WERI-Rb-1 (cell line): ENCODE measurements around the gene SERPINA5.

Experiments
- DNase-seq: peaks from one replicate; pipeline ENCODE4 v3.0.0-alpha.2; 2020
- H3K27ac ChIP-seq: fragments of 250-450 bp; sonication (Bioruptor Pico); 2 replicates; pipeline ENCODE4 v1.5.1; 2020; ENCODE audit warnings: mild to moderate bottlenecking, moderate library complexity
- H3K27me3 ChIP-seq: fragments of 250-450 bp; sonication (Bioruptor Pico); 2 replicates; pipeline ENCODE4 v1.5.1; 2021; ENCODE audit warnings: mild to moderate bottlenecking, low read depth, moderate library complexity; ENCODE audit not compliant: insufficient read depth, severe bottlenecking
- H3K36me3 ChIP-seq: fragments of 250-450 bp; sonication (Bioruptor Pico); 2 replicates; pipeline ENCODE4 v1.5.1; 2020; ENCODE audit warnings: mild to moderate bottlenecking, moderate library complexity
- H3K4me3 ChIP-seq: 2 replicates; pipeline ENCODE4 v1.5.1; 2011; ENCODE audit warnings: low read depth, mild to moderate bottlenecking, control low read depth, low read length
- H3K9me3 ChIP-seq: fragments of 250-450 bp; sonication (Bioruptor Pico); 2 replicates; pipeline ENCODE4 v1.5.1; 2021; ENCODE audit warnings: mild to moderate bottlenecking, moderate library complexity; ENCODE audit not compliant: severe bottlenecking
- TF ChIP-seq, protein P1 (sequence below): IDR thresholded peaks from 2 replicates; pipeline ENCODE4 v1.5.1; 2011; ENCODE audit warnings: low read depth, mild to moderate bottlenecking, control low read depth, inconsistent platforms, low read length

Gene SERPINA5

DNA sequence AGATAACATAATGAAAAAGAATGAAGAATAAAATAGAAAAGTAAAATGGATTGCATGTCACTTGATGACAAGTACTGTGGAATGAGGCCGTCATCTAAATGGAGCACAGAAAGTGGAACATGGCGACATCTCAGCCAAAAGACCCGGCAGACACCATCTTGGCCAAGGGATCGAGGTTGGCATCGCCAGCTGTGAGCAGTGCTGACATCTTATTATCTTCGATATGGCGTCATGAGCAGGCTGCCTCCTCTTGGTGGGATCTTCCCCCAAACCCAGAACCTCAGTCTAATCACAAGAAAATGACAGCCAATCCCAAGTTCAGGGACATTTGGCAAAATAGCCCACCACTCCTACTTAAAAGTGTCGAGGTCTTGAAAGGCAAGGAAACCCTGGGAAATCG is 15.1 kb downstream of the SERPINA5 start:
- TF ChIP-seq, protein P1, sequence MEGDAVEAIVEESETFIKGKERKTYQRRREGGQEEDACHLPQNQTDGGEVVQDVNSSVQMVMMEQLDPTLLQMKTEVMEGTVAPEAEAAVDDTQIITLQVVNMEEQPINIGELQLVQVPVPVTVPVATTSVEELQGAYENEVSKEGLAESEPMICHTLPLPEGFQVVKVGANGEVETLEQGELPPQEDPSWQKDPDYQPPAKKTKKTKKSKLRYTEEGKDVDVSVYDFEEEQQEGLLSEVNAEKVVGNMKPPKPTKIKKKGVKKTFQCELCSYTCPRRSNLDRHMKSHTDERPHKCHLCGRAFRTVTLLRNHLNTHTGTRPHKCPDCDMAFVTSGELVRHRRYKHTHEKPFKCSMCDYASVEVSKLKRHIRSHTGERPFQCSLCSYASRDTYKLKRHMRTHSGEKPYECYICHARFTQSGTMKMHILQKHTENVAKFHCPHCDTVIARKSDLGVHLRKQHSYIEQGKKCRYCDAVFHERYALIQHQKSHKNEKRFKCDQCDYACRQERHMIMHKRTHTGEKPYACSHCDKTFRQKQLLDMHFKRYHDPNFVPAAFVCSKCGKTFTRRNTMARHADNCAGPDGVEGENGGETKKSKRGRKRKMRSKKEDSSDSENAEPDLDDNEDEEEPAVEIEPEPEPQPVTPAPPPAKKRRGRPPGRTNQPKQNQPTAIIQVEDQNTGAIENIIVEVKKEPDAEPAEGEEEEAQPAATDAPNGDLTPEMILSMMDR: no peak
- H3K27me3 ChIP-seq: peaks cover 23% of the 10 kb centered on the region

DNA sequence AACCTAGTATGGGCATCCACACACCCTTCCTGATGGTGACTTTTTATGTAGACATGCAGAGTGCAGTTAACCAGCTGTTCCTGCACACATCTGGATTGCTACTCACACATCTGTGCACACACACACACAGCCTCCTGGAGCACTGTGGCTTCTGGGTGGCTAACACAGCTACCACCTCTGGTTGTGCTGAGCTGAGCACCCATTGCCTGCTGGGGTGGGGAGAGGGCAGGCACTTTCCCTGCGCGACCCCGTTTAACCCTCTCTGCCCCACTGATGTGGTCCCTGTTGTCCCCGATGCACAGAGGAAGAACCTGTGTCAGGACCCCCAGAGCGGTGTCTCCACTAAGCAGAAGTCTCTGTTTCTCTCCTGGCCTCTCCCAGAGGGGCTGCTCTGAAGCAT is 16.6 kb downstream of the SERPINA5 start:
- Histone ChIP-seq H3K27ac (no peak overlapping the region), H3K4me3 (no peak overlapping the region), H3K36me3 (no peaks in the 10 kb centered on the region), H3K9me3 (no peaks in the 10 kb centered on the region), H3K27me3 (peaks cover 18% of the 10 kb centered on the region)
- TF ChIP-seq, protein P1: no peak
- no peak for DNase-seq

More for the DNA sequence above, 15.1 kb downstream of the SERPINA5 start:
- DNase-seq: no peak
- H3K27ac ChIP-seq: no peak overlapping the region
- no peaks in the 10 kb centered on the region for H3K9me3 ChIP-seq
- H3K4me3 ChIP-seq: no peak overlapping the region
- H3K36me3 ChIP-seq: no peaks in the 10 kb centered on the region

DNA sequence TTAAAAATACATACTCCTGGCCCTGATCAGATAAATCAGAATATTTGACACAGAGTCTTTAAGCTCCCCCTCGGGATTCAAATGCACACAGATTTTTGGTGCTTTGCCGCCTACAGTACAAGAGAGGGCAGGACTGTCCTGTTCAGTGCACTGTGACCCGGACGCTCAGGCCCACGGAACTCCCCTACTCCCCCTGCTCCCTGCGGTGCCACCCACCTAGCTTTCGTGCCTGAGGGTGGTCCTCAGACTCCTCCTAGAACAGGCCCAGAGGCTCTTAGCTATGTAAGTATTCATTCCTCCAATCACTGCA is 17.2 kb downstream of the SERPINA5 start:
- Histone ChIP-seq H3K4me3 (no peak overlapping the region), H3K27me3 (peaks cover 12% of the 10 kb centered on the region), H3K9me3 (no peaks in the 10 kb centered on the region), H3K27ac (no peak overlapping the region), H3K36me3 (no peaks in the 10 kb centered on the region)
- DNase-seq: no peak
- TF ChIP-seq, protein P1: no peak

DNA sequence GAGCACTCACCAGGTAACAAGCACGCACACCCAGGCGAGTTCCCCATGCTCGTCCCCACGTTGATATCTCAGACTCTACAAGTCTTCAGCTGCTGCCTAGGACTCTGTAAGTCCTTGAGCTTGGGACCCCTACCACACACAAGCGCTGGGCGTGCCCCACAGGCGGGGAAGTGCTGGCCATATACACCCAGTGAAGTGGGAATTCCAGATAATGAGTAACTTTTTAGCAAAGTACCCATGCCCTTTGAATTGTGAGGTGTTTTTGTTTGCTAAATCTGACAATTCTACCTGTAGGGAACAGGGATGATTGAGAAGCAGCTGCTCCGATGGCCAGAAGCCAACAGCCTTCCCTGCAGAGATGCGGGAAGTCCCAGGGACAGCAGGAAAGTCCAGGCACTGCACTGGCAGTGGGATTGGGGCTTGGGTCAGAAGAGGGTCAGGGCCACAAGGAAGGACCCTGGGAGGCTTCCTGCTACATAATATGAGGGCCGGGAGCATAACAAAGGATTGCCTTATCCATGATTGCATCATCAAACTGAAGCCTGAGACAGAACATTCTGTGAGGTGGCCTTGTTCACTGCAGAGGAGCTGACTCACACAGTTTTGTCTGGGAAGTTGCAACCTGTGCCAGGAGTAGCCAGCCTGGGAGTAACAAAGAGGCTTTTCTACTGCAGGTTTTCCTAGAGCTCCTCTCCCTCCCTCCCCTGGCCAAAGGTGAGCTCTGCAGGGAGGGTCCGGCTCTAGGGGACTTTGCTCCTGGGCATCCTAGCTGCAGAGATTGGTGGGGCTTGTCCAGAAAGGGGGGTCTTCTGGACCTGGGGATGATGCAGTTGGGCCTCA is 17.8 kb downstream of the SERPINA5 start:
- no peak overlapping the region for H3K27ac ChIP-seq
- H3K4me3 ChIP-seq: no peak overlapping the region
- no peak for DNase-seq
- TF ChIP-seq, protein P1: no peak
- H3K27me3 ChIP-seq: peaks cover 8% of the 10 kb centered on the region
- H3K36me3 ChIP-seq: no peaks in the 10 kb centered on the region
- no peaks in the 10 kb centered on the region for H3K9me3 ChIP-seq

DNA sequence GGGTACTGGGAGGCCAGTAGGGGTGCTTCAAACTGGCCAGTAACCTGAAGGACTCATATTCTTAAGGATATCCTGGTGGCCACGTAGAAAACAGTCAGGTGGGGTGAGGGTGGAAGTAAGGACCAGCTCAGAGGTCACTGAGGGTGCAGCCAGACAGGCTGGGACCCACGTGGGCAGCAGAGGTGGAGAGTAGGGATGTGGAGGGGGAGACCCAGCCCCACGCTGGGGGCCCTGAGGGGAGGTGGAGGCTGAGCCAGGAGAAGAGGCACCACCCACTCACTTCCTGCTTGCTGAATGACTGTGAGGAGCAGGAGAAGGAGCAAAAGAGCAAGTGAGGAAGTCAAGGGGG is 18.4 kb downstream of the SERPINA5 start:
- H3K36me3 ChIP-seq: no peaks in the 10 kb centered on the region
- H3K27ac ChIP-seq: no peak overlapping the region
- H3K9me3 ChIP-seq: no peaks in the 10 kb centered on the region
- DNase-seq: no peak
- TF ChIP-seq, protein P1: no peak
- peaks cover 4% of the 10 kb centered on the region for H3K27me3 ChIP-seq
- no peak overlapping the region for H3K4me3 ChIP-seq

DNA sequence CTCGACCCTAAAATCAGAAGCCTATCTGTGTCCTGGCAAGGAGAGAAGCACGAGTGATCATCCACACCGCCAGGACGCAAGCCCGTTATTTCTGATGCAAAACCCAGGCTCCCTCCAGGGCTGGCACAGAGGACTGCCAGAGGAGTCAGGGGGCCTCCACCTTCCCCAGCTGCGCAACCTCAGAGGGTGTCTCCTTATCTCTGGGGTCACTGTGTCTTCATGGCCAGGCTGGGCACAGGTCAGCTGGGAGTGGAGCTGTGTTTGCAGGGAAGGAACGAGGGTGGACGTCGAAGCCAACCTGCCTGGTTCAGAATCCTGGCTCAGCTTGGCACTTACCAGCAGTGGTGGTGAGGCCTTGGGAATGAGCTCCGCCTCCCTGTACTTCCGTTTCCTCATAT is 18.9 kb downstream of the SERPINA5 start:
- no peaks in the 10 kb centered on the region for H3K36me3 ChIP-seq
- no peaks in the 10 kb centered on the region for H3K9me3 ChIP-seq
- H3K27ac ChIP-seq: no peak overlapping the region
- no peak overlapping the region for H3K4me3 ChIP-seq
- H3K27me3 ChIP-seq: peaks cover 4% of the 10 kb centered on the region
- TF ChIP-seq, protein P1: no peak
- no peak for DNase-seq
